Measurements from ENCODE around the gene ABLIM1.

GRCh38 chr10:114518401-114519305 lies 139.4 kb downstream of the ABLIM1 start:
- TF ChIP-seq CTCF (IDR thresholded peaks at IDR 0.05; ENCODE audit: insufficient read depth, low read depth, low read length) (no peak), EZH2 (IDR thresholded peaks at IDR 0.05; ENCODE audit: insufficient read depth, low read length) (no peak)
